ENCODE results near the gene KLC4.
"Not testable (repeated sequence)": the region's sequence is repeated elsewhere in the genome, so short reads cannot be mapped to it uniquely, and the experiment has no call there.

The KLC4 gene

DNA sequence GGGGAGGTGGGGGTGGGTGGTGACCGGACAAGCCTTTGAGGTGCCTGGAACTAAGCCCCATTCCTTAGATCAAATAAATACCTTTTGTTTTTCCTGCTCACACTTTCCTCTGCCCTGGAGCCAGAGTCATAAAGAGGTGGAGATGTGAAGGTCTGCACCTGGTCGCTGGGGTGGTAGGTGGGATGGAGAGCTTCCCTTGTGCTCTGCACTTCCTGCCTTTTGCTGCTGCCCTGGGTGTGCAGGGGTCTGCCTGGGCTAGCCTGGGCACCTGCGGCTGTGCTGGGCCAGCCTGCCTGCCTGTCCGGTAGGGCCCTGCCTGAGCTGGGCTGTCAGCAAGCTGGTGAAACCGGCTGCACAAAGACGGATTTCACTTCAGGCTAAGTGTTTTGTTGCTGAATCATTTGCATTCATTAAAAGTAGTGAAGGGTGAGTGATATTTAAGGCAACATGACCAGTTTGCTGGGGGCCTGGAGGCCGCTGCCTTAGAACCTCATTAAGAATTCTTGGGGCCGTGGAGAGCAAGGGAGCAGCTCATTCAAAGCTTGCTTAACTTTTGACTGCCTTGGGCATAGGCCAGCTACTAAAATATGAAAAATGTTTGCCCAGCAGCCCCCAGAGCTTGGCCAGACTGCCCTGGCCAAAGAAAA lies 37.1 kb downstream of the KLC4 start:
- peak; percentile 91 for DNase-seq

DNA sequence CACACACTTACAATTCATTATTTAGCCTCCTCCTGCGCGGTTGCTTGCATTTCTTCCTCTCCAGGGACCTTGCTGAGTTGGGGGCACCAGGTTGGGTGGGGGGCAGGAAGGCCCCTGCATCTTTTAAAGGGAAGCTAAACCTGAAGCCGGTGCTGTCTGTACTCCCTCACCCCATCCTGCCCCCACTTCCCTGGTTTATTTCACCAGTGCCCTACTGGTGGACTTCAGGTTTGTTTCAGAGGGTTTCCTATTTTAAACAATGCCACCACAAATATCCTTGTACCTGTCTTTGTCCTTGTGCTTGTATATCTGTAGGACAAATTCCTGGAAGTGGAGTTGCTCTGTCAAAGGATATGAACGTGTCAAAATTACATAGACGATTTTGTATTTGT lies 37.7 kb downstream of the KLC4 start:
- DNase-seq = no peak

DNA sequence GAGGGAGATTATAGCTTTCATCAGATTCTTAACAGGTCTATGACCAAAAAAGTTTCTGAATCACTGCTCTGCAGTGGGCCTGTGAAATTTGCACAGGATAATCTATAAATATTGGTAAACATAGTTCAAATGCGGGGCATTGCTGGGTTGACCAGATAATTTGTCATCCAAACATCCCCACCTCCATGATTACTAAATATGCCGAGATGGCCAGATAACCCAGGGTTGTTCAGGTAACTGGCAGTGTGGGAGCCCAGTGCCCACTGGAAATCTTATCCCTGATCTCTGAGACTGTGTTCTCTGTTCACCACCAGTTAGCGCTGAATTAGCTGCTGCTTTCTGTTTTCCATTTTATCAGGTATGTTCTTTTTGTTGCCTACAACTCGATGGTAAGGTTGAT lies 38.1 kb downstream of the KLC4 start:
- DNase-seq = no peak

DNA sequence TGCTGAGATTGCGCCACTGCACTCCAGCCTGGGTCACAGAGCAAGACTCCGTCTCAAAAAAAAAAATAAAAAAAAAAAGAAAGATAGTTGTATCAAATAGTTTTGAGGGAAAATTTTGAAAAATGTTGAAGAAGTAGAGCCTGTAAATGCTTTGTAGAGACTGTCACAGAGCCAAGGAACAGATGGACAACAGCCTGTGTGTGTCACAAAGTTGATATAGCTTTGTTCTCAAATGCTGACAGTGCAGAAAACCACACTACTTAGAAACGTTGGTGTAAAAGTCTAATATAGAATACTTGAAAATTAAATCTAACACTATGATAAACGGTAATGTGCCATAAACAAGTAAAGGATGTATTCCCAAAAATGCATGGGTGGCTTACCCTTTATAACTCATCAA lies 42.1 kb downstream of the KLC4 start:
- DNase-seq = no peak

DNA sequence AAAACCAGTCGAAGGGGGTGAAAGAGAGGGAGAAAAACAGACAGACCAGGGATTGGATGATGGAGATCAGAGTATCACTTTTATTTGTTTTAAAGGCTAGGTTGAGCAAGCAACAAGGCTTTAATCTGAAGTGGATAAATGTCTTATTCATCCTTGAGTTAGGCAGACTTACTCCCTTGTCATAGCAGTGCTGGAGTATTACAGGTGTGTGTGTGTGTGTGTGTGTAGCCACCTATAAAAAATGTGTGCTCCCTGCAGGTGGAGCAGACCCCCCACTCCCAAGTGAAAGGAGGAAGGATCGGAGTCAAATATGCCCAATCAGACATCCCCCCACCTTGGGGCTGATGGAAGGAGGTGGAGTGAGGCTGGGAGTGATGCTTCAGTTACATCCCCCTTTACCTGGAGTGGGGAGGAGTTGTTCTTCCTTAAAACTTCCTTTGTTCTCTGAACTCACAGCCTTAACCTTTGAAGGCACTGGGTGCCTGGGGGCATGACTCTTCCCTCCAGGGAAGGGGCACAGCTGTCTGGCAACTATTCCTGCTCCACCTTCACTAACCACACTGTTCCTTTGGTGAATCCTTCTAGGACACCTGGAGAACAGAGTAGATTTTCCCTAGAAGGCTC lies 43.9 kb downstream of the KLC4 start:
- no peak for DNase-seq

DNA sequence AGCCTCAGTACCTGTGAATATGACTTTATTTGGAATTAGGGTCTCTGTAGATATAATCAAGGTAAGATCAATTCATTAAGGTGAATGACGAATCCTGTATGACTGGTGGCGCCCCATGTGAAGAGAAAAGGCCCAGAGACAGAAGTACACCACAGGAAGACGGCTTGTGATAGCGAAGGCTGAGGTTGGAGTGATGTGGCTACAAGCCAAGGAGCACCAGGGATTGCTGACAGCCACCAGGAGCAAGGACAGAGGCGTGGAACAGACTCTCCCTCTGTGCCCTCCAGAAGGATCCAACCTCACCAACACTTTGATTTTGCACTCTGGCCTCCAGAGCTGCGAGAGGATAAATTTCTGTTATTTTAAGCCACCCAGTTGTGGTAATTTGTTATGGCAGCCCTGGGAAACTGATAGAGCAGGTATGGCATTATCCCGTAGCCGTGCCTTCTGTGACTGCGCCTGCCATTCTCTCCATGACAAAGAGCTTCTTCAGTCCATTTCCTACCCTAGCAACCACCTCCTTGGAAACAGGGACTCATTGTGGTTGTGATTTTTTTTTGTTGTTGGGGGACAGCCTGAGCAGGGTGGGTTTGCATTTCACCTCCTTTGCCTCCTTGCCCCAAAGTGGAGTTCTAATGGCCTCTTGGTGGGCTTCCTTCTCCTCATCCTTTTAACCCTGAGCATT lies 46.2 kb downstream of the KLC4 start:
- DNase-seq = no peak

DNA sequence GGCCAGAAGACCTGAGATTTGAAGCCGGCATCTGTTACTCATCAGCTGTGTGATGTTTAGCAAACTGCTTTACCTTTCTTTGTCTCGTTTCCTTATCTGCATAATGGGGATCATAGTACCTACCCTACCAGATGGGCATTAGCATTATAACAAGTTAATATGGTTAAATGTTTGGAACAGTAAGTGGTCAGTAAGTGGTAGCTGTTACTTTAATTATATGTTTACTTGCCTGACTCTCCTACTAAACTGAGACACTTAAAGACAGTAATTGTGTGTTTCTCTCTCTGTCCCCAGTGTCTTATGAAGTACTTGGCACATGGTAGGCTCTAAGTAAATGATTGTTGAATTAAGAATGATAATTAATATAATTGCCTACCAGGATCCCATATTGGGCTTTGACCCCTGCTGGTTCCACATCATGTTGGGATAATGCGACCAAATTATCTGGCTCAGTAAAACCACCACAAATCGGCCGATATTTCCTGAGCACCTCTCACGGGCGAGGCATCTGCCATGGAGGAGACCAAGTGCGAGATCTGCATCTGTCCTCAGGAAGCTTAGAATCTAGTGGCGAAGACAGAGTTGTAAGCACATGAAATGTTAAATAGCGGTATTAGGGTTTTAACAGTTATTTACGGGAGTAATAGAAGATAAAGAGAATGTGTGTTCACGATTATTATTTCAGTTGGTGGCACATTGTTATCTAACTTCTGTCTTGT lies 48.1 kb downstream of the KLC4 start:
- no peak for DNase-seq

DNA sequence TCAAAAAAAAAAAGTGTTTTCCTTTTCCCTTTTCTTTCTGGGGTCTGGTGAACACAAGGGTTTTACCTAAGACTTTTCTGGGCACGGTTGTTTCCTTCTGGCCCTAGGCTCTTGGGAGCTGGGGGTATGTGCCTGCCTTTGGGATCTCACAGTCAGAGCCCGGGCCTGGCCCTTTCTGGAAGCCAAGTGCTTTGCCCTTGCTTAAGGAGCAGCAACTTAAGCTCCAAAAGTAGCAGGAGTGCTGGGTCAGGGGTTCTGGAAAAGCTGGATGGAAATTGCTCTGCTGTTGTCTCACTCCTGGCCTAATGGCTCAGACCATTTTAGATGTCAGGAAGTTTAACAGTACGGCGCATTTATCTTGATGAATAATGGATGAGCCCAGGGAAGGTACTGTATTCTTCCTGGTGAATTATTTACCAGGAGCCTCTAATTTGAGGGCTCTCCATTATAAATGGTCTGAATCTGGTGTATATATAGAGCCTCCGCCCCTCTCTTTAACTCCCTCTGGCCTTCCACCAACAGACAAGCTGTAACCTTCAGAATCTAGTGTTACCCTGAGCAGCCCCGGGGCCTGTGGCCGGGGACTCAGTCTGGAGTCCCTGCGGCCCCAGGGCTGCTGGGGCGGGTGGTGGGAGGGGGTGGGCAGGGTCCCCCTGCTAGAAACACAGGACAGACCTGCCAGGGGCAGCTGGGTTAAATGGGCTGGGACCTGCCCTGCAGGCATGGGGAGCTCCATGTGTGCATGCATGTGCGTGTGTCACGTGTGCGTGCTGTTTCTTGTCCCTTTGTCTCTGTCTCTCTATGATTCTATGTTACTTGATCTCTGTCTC lies 54.2 kb downstream of the KLC4 start:
- peak; percentile 32 for DNase-seq

DNA sequence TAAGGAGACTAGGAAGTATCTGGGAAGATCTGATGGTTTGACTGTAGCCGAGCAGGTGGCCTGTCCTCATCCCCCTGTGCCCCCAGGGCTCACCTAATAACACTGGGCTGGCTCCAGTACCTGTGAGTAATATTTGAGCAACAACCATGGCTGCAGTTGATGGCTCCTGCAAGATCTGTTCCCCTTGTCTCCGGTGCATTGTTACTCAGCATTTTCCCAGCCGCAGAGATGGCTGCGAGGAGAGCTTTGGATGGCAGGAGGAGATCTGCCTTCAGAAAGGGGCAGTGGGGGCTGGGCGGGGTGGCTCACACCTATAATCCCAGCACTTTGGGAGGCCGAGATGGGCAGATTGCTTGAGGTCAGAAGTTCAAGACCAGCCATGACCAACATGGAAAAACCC lies 55.9 kb downstream of the KLC4 start:
- peak; percentile 35 for DNase-seq

DNA sequence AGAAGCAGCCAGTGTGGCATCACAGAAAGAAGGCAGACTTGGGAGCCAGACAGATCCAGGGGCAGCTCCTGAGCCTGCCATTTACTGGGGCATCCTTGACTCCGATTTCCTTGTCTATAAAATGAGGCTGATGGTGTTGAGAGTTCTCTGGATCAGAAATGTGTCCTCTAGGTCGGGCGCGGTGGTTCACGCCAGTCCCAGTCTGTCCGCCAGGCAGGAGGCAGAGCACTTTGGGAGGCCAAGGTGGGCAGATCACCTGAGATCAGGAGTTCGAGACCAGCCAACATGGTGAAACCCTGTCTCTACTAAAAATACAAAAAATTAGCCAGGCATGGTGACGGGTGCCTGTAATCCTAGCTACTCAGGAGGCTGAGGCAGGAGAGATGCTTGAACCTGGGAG lies 58.0 kb downstream of the KLC4 start:
- not testable (repeated sequence) for DNase-seq

DNA sequence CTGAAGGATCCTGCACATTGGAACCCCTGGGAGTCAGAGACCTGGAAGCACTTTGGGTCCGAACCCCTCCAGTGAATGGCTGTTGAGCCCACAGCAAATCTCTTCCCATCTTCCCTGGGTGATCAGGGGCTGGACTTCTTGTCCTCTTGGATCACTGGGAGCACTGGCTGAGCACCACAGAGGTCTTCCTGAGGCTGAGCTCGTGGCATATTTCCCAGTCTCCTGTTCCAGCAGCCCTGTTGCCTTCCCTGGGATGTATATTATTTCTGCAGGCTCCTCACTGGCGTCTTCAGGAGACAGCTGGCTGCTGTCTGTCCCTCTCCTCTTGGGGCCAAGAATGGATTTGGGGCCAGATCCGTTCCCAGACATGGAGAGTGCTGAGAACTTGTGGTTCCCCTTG lies 60.1 kb downstream of the KLC4 start:
- DNase-seq = peak; percentile 35

DNA sequence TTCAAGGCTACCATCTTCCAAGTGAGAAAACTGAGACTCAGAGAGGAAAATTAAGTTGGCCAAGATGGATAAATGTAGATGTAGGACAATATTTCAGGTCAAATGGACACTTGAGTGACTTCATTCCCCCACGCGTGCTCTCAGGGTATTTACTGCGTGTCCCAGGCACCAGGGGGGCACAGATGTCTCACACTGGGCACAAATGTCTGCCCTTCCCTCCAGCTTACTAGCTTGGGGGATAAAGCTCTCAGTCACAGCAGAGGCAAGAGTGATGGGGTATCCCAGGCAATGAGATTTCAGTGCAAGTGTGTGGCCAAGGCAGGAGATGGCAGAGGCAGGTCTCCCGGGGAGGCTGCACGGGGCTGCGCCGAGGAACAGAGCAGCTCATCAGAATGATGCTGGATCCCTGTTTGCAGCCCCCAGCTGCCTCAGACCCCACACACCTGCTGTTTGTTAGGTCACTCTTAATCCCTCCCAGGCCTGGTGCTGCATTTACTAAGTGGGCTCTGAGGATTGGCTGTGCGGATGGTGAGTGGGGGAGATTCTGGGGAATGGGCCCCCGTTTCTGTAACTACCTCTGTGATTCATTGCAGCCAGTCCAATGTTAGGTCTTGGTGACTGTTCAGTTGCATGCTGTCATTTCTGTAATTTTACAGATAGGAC lies 60.8 kb downstream of the KLC4 start:
- DNase-seq = no peak

DNA sequence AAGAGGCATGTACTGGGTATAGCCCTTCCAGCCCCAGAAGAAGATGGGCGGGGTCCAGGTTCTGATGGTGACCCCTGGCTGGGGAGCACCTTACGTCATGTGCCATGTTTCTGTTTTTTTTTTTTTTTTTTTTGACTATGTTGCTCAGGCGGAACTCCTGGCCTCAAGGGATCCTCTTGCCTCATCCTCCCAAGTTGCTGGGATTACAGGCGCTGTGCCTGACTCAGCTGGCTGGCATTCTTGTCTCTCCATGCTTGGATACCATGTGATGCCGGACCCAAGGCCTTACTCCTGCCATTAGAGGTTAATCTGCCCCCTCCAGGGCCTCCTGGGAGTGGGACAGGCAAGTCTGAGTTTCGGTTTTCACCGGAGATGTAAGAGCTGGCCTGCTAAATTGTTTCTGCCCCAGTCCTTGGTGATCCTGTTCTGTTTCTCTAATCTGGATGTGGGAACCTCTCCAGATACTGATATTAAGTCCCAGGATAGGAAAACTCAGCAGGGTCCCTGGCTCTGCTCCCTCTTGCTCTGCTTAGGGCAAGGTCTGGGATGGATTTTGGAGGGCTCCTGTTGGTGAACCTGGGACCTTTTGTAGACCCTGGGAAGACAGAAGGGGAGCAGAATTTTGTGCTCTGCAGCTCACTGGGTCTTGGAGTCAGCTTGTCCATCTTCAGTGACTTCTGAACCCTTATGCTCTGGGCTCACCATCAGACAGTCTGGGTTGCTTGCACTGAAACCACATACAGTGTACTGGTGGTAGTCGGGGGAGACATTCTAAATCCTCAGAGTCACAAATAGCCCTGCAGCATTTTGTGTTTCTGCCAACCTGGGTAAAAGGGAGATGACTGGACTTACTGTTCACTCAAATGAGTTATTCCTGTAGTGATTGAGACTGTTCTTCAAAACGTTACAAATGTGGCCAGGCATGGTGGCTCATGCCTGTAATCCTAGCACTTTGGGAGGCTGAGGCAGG lies 61.8 kb downstream of the KLC4 start:
- peak; percentile 98 for DNase-seq

DNA sequence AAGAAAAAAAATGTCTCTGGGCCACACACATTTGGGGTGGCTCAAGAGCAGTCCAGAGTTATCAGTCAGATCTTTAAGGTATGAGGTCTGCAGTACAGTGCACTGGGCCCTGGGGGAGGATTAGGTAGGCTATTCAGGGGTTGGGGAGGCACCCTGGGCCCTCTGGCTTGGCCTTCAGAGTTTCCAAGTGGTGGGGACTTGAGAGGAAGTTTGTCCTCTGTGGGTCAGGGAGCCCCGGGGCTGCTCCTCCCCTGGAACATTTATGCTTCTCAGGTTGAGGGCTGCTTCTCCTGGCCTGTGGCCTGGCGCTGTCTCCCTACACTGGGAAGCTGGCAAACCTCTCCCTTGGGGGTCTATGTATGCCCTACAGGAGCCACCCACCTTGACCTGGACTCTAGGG lies 62.7 kb downstream of the KLC4 start:
- no peak for DNase-seq

DNA sequence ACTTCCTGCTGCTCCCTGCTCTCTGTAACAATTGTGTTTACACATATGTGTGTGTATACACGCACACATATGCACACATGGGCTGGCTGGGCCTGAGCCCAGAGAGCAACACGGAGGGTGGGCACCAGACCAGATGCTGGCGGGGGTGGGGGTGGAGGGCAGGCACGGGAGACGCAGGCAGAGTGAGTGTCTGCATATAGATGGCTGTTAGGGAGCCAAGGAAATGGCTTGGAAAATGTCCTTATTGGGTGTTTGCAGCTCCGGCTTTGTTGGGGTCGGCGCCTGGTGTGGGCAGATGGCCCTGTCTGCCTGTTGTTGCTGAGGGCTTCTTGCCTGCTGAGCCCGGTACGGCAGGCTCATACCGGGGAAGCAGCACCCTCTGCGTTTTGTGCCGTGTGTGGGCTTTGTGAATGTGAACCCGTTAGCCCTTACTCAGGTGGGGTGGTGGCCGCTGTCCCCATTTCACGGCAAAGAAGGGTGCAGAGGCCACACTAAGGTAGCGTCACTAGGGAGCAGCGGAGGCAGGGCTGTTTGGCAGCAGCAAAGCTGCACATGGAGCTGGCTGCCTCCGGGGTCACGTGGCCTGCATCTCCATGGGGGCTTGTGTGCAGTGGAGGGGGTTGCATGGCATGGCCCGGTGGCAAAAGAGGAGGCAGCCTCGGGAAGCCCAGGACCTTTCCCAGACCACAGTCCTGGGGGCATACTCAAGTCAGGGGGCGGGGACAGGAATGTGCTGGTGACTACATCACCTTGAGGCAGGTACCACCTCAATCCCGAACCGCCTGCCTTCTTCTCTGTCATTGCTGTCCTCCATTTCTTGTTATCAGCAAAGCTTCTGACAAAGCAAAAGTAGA lies 64.3 kb downstream of the KLC4 start:
- DNase-seq = no peak

DNA sequence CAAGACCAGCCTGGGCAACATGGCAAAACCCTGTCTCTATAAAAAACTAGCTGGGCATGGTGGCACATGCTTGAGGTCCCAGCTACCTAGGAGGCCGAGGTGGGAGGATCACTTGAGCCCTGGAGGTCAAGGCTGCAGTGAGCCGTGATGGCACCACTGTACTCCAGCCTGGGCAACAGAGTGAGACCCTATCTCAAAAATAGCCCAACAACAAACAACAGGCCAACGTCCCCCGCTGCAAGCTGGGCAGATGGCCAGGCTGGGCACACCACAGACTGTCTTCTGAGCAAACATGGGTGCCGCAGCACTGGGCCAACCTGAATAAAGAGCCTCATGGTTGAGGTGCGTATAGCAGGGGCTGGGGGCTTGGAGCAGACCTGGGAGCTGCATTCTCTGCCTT lies 65.0 kb downstream of the KLC4 start:
- no peak for DNase-seq
